ENCODE results near the gene LRRTM2. TPM values are rescaled to one million over a fixed set of nuclear protein-coding genes. Genes with fewer than 3 reads are reported as not detected.

LRRTM2 gene
- total RNA-seq (2013; cell fraction: nucleolus; rRNA removed): 1.5 and 2.0 TPM in 2 replicates
- total RNA-seq (2014; rRNA removed): 0.05 and 0.06 TPM in 2 replicates
- total RNA-seq (2014; rRNA removed; fragmentation: Illumina TruSeq; extraction: Trizol): 0.04 and 0.05 TPM in 2 replicates
- 0.05 TPM in 1 of 2 replicates, not detected in the other for total RNA-seq (2021)
- polyA plus RNA-seq (2011; ENCODE audit: low read depth): not detected
- 0.07 and 0.08 TPM in 2 replicates for polyA plus RNA-seq (2011; rRNA removed)
- polyA plus RNA-seq (2011; cell fraction: cytosol; rRNA removed): not detected in 2 replicates
- 0.12 TPM in 2 replicates for polyA plus RNA-seq (2011; cell fraction: nucleus; rRNA removed)
- 0.03 and 0.06 TPM in 2 replicates for polyA plus RNA-seq (2012)
- polyA plus RNA-seq (2014; fragmentation: Illumina TruSeq; extraction: Trizol): 0.04 and 0.27 TPM in 2 replicates
- not detected for polyA plus RNA-seq (2014; fragmentation: Nextera tagmentation; extraction: Ambion mirVana)
- polyA plus RNA-seq (2014; rRNA removed): 0.06 and 0.10 TPM in 2 replicates
- polyA plus RNA-seq (2016; fragmentation: Nextera tagmentation; extraction: Ambion mirVana): under 1 TPM; 0.11 to 0.14 TPM
- 0.05 TPM in 1 of 2 replicates, not detected in the other for polyA minus RNA-seq (2011; rRNA and poly(A)+ RNA removed)
- not detected in 2 replicates for polyA minus RNA-seq (2011; cell fraction: cytosol; rRNA and poly(A)+ RNA removed)
- under 0.01 and 0.10 TPM in 2 replicates for polyA minus RNA-seq (2011; cell fraction: nucleus; rRNA and poly(A)+ RNA removed)
- Bru-seq, nascent RNA: percentile 38 among the genes with signal in this experiment
- percentile 40 among the genes with signal in this experiment for BruChase-seq, experiment 1, labeled RNA remaining after a 6-hour chase
- BruChase-seq, experiment 2, labeled RNA remaining after a 2-hour chase: percentile 46 among the genes with signal in this experiment
- long read RNA-seq, experiment 1: 0 reads
- long read RNA-seq, experiment 2: 0 reads

DNA sequence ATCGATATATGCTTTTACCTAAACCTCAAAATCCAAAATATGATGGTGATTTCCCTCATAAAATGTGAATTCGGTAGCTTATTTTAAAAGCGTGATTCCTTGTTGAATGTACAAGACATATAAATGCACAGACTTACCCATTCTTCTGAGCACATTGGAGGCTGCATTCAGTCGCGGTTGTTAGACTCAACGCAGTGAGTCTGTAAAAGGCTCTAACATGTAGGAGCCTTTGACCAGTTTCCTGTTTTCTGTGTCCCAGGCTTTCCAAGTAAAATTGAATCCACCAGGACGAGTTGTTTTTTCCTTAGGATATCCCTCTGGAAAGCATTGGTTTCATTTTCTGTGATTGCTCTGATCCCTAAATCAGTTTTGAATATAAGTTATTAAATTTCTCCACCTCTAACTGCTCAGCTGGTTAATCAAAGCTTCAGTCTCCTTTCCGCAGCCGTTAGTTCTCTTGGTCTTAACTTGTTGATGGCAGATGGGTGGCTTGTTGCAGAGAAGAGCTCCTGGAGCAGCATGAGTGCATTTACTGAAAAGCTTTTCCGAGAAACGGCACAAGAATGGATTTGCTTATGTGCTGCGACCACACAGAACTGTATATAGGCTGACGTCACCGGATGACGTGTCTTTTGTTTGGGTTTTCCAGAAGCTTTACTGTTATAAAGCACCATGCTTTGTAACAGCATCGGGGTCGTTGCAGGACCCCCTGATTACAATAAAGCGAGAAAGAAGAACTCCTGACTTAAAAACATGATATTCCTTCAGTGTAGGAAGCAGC is at the start of gene LRRTM2:
LRRTM2 (minus strand) TSS at position 565 of the 781 bp plus-strand sequence; CDS start at position 141, 424 bp downstream.
- intact Hi-C loops (cut with micrococcal nuclease; ENCODE audit: unreplicated experiment) (no loop called here), in situ Hi-C loops (cut with MboI) (no loop called here)
- H4K20me1 ChIP-seq (ENCODE audit: control insufficient read depth, insufficient read depth): no peaks in the 10 kb centered on the region
- no peak within 1 kb of the TSS for H3K4me3 ChIP-seq
- no peaks in the 10 kb centered on the region for H3K9me3 ChIP-seq (replicated peaks; ENCODE audit: control insufficient read depth, insufficient read depth, low read length)
- BruUV-seq (replicated peaks): no TSS peak
- CTCF ChIA-PET: interaction anchor here (0.8 kb wide), 1 partner anchor 86 kb away, joined by 3 read pairs; no protein-coding TSS in a partner anchor
- ATAC-seq (no peak), DNase-seq (ENCODE audit: low read depth, low spot score) (no peak), FAIRE-seq (no peak)
- H2AFZ ChIP-seq (ENCODE audit: control insufficient read depth, low read depth, low read length): no peak within 1 kb of the TSS
- POLR2A ChIA-PET: no interaction called here
- H3K4me1 ChIP-seq (ENCODE audit: control insufficient read depth, insufficient read depth, low read length): no peaks in the 10 kb centered on the region
- 91% methylated on average over 18 of the region's 18 CpGs for WGBS (ENCODE audit: insufficient coverage, insufficient replicate concordance, low lambda C conversion rate, missing lambda C conversion rate)
- no peaks in the 10 kb centered on the region for H3K36me3 ChIP-seq (ENCODE audit: control insufficient read depth in 2 of 2, insufficient read depth in 2 of 2, low read length in 1 of 2)
- H3K79me2 ChIP-seq (ENCODE audit: control insufficient read depth, insufficient read depth, low read length): no peaks in the 10 kb centered on the region; the same call in 1 of the 2 replicates
- H3K27ac ChIP-seq (ENCODE audit: control insufficient read depth, insufficient read depth): no peak within 1 kb of the TSS
- TF ChIP-seq RCOR1 (conservative IDR thresholded peaks at IDR 0.05; ENCODE audit: low read depth, low read length): no peak
- no peak for TF ChIP-seq NFIC (IDR thresholded peaks at IDR 0.05; ENCODE audit: low read depth, low read length)
- TF ChIP-seq IKZF2 (IDR thresholded peaks at IDR 0.05): no peak
- TF ChIP-seq ASH2L (IDR thresholded peaks at IDR 0.05; ENCODE audit: borderline replicate concordance, low read depth): no peak
- TF ChIP-seq TCF3 (IDR thresholded peaks at IDR 0.05; ENCODE audit: borderline replicate concordance, insufficient read depth, low read depth, low read length): no peak
- TF ChIP-seq, protein P1, sequence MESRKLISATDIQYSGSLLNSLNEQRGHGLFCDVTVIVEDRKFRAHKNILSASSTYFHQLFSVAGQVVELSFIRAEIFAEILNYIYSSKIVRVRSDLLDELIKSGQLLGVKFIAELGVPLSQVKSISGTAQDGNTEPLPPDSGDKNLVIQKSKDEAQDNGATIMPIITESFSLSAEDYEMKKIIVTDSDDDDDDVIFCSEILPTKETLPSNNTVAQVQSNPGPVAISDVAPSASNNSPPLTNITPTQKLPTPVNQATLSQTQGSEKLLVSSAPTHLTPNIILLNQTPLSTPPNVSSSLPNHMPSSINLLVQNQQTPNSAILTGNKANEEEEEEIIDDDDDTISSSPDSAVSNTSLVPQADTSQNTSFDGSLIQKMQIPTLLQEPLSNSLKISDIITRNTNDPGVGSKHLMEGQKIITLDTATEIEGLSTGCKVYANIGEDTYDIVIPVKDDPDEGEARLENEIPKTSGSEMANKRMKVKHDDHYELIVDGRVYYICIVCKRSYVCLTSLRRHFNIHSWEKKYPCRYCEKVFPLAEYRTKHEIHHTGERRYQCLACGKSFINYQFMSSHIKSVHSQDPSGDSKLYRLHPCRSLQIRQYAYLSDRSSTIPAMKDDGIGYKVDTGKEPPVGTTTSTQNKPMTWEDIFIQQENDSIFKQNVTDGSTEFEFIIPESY (IDR thresholded peaks at IDR 0.05): no peak
- no peak for TF ChIP-seq MEF2B (IDR thresholded peaks at IDR 0.05; ENCODE audit: partially characterized antibody, poor library complexity, severe bottlenecking)
- SMC1A ChIA-PET (ENCODE audit: uncharacterized antibody, unreplicated experiment): interaction anchor here (0.9 to 1.2 kb wide), 2 partner anchors 29 to 40 kb away, joined by 3 read pairs; no protein-coding TSS in a partner anchor
- RAD21 ChIA-PET (ENCODE audit: unreplicated experiment): no interaction called here
- no peak within 1 kb of the TSS for H3K4me2 ChIP-seq (ENCODE audit: control insufficient read depth, insufficient read depth)
- no peak within 1 kb of the TSS for H3K9ac ChIP-seq (ENCODE audit: control insufficient read depth, insufficient read depth, low read length)
- no peaks in the 10 kb centered on the region for H3K27me3 ChIP-seq (replicated peaks in 1 of 2; ENCODE audit: control insufficient read depth in 2 of 2, insufficient read depth in 2 of 2, low read length in 1 of 2)

All from GM12878 (cell line).